HepG2 (cell line): ENCODE data around the gene NFATC3. TPM values are rescaled to one million over a fixed set of nuclear protein-coding genes. Genes with fewer than 3 reads are reported as not detected.

Source experiments
- GABPB1 ChIP-seq: IDR thresholded peaks from 2 replicates; pipeline ENCODE4 v1.6.1; 2016; ENCODE audit warnings: mild to moderate bottlenecking, missing genetic modification reagents, moderate library complexity, missing compliant biosample characterization
- KAT8 ChIP-seq: IDR thresholded peaks from 2 replicates; pipeline ENCODE4 v1.6.1; 2016; ENCODE audit warnings: missing genetic modification reagents, missing compliant biosample characterization
- MXD4 ChIP-seq: IDR thresholded peaks from 2 replicates; pipeline ENCODE4 v1.6.1; 2016; ENCODE audit warnings: mild to moderate bottlenecking, missing biosample characterization, missing genetic modification reagents
- NFE2L1 ChIP-seq: sonication (generic); formaldehyde crosslinking; IDR thresholded peaks from 2 replicates; pipeline ENCODE4 v1.4.0; 2020; ENCODE audit warnings: missing genetic modification reagents, mild to moderate bottlenecking, borderline replicate concordance
- NFKB2 ChIP-seq: sonication (generic); formaldehyde crosslinking; IDR thresholded peaks from 2 replicates; pipeline ENCODE4 v1.4.0; 2020; ENCODE audit warnings: missing genetic modification reagents, borderline replicate concordance
- PATZ1 ChIP-seq: sonication (generic); formaldehyde crosslinking; IDR thresholded peaks from 2 replicates; pipeline ENCODE4 v1.4.0; 2020; ENCODE audit warnings: missing genetic modification reagents
- POLR2AphosphoS5 ChIP-seq: IDR thresholded peaks from 2 replicates; pipeline ENCODE4 v1.6.1; 2012; ENCODE audit warnings: low read depth, low read length
- REPIN1 ChIP-seq: sonication (generic); formaldehyde crosslinking; IDR thresholded peaks from 2 replicates; pipeline ENCODE4 v1.8.0; 2022; ENCODE audit warnings: missing genetic modification reagents, low read depth, mild to moderate bottlenecking, borderline replicate concordance
- SUZ12 ChIP-seq: fragments of 150-350 bp; IDR thresholded peaks from 2 replicates; pipeline ENCODE4 v1.6.1; 2014; ENCODE audit warnings: low read depth, low read length
- THAP9 ChIP-seq: sonication (generic); formaldehyde crosslinking; IDR thresholded peaks from 2 replicates; pipeline ENCODE4; 2020; ENCODE audit warnings: missing genetic modification reagents, mild to moderate bottlenecking, borderline replicate concordance
- YY1 ChIP-seq: IDR thresholded peaks from 2 replicates; pipeline ENCODE4 v1.6.1; 2011; ENCODE audit warnings: low read length, low read depth, moderate library complexity, mild to moderate bottlenecking; ENCODE audit not compliant: insufficient read depth, insufficient replicate concordance
- ZBTB14 ChIP-seq: sonication (generic); formaldehyde crosslinking; IDR thresholded peaks from 2 replicates; pipeline ENCODE4 v1.4.0; 2020; ENCODE audit warnings: missing genetic modification reagents
- ZFY ChIP-seq: sonication (generic); formaldehyde crosslinking; IDR thresholded peaks from 2 replicates; pipeline ENCODE4 v1.4.0; 2020; ENCODE audit warnings: missing genetic modification reagents
- ZFYVE20 ChIP-seq: sonication (generic); formaldehyde crosslinking; IDR thresholded peaks from 2 replicates; pipeline ENCODE4 v1.8.0; 2023; ENCODE audit warnings: low read depth, mild to moderate bottlenecking, moderate library complexity, missing genetic modification reagents, borderline replicate concordance
- ZNF83 ChIP-seq: sonication (generic); formaldehyde crosslinking; IDR thresholded peaks from 2 replicates; pipeline ENCODE4 v1.4.0; 2020; ENCODE audit warnings: missing genetic modification reagents, mild to moderate bottlenecking, borderline replicate concordance
- ZNF878 ChIP-seq: sonication (generic); formaldehyde crosslinking; IDR thresholded peaks from 2 replicates; pipeline ENCODE4 v1.8.1; 2023; ENCODE audit warnings: mild to moderate bottlenecking, missing genetic modification reagents, moderate library complexity
- ZNF883 ChIP-seq: sonication (generic); formaldehyde crosslinking; IDR thresholded peaks from 2 replicates; pipeline ENCODE4 v1.5.1; 2020; ENCODE audit warnings: mild to moderate bottlenecking, missing genetic modification reagents; ENCODE audit errors: not compliant biosample characterization
- polyA plus RNA-seq, 8 experiments: library from polyadenylated mRNA; depleted of rRNA in 3 of 8; stranded (reverse) in 7 of 8; unstranded in 1 of 8; fragments of >200 nt; fragmentation: Illumina TruSeq in 4 of 8; extraction: Trizol in 4 of 8; gene quantifications; 2 replicates each; pipeline versions ENCODE4 v1.2.1 to v1.2.3, GENCODE V29; 2011 to 2016; ENCODE audit warnings: low read depth in 4 of 8, missing spikeins in 1 of 8, mixed read lengths in 1 of 8; ENCODE audit not compliant: insufficient read depth in 1 of 8
- total RNA-seq, 5 experiments: library from RNA; depleted of rRNA; stranded (reverse); fragments of >200 nt; fragmentation: Illumina TruSeq; extraction: Trizol; gene quantifications; 2 replicates each; pipeline ENCODE4 v1.2.3, GENCODE V29; 2016; ENCODE audit warnings: low read depth in 1 of 5

NFATC3 gene
- total and polyA plus RNA-seq, 2 of the 13 experiments (the other 11 are each of a cell fraction or from before 2014, with no cell fraction given): 52.6 to 62.7 TPM

GRCh38 chr16:68265078-68265920, 180.1 kb downstream of the NFATC3 start (continued):
- TF ChIP-seq GABPB1 (no peak; the same call in 1 of the 2 replicates), SUZ12 (no peak), ZNF83 (CRISPR knock-in tag) (no peak), REPIN1 (CRISPR knock-in tag) (no peak), YY1 (no peak), PATZ1 (CRISPR knock-in tag) (peak; percentile 82), ZNF878 (CRISPR knock-in tag) (peak; percentile 96), KAT8 (peak; percentile 90), POLR2AphosphoS5 (peak; percentile 82), ZBTB14 (no peak), THAP9 (CRISPR knock-in tag) (peak; percentile 67; the same call in 1 of the 2 replicates), ZFYVE20 (CRISPR knock-in tag) (no peak), MXD4 (CRISPR knock-in tag) (peak; percentile 82), NFE2L1 (CRISPR knock-in tag) (no peak), NFKB2 (CRISPR knock-in tag) (no peak), ZFY (CRISPR knock-in tag) (no peak; the same call in 1 of the 2 replicates), ZNF883 (no peak)
